DOHH2 (cell line): ENCODE data around the gene C3orf20.

Source experiments
- CTCF ChIP-seq: fragments of 200-600 bp; sonication (generic); IDR thresholded peaks from one replicate; pipeline ENCODE4 v1.5.1; 2014; ENCODE audit warnings: antibody characterized with exemption, mild to moderate bottlenecking, low read depth, low read length; ENCODE audit not compliant: poor library complexity, severe bottlenecking
- EZH2phosphoT487 ChIP-seq: fragments of 200-600 bp; sonication (generic); IDR thresholded peaks from 2 replicates; pipeline ENCODE4 v1.6.1; 2017; ENCODE audit warnings: borderline replicate concordance, mild to moderate bottlenecking, antibody characterized with exemption, low read length, moderate library complexity, mixed read lengths

- TF ChIP-seq CTCF (no peak), EZH2phosphoT487 (no peak)
Measured at GRCh38 chr3:14631687-14632441, 43.1 kb upstream of the C3orf20 start.
